Hepatic stellate cell (primary cell): ENCODE results near the gene ICE2.

Experiments used
- DNase-seq: peaks from one replicate; pipeline ENCODE4 v3.0.0; 2011; ENCODE audit warnings: low spot score

The ICE2 gene

GRCh38 chr15:60496853-60497252, 17.9 kb upstream of the ICE2 start:
- DNase-seq: no peak

DNA sequence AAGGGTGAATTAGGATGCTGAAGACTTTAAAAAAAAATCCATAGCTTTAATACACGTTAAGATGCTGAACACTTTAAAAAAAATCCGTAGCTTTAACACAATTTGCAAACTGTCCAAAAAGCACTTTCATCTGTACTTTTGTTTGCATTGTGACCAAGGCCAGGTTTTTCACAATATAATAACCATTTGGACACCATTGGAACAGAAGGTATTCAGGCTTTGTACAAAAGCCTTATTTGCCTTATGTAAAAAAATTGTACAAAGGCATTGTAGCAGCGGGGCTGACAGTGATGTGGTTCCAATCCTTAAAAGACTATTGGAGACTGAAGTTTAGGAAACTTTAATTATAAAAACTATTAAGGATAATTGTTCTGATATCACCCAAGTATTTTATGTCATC, 15.2 kb upstream of the ICE2 start:
- DNase-seq: no peak

GRCh38 chr15:60493166-60493565, 14.2 kb upstream of the ICE2 start:
- no peak for DNase-seq

DNA sequence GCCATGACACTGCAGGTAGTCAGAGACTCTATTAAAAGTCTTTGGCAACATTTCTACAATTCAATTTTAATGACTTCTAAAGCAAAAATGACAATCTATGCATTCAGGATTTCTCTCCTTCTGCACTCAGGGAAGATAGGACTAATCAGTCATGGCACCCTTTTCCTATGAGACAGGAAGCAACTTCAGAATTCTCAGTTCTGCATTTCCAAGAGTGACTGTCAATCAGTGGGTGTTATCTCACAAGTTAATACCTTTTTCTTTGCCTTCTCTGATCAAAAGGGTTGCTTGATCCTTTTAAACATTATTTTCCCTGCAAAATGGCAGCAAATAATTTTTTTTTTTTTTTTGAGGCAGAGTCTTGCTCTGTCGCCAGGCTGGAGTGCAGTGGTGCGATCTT, 7.8 kb upstream of the ICE2 start:
- DNase-seq: no peak

DNA sequence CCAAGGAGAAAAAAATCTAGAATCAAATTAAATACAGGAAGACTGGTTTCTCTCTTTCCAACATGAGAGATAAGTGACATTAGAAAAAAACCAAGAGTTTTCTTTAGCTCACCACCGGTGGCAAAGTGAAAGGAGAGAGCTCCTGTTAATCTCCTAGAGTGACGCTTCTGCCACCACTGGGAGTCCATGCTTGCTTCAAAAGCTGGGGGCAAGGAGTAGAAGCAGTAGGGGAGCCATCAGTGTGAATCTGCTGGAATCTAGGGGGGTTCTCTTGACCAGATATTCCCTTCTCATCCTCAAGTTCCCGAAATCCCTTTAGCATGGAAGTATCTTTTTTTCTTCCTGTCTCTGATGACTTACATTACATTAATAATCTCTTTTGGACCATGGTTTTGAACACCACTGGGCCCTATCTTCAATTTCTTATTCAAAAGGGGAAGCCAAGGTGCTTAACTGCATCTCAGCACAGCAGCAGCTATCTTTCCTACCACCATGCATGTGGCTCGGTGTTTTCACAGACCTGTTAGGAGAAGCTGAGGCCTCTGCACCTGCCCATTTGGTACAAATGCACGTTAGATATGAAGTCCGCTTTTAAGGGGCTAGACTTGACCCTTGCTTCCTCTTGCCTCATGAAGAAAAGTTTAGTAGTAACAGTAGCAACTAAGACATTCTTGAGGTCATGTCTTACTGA, 6.6 kb upstream of the ICE2 start:
- DNase-seq: no peak

- DNase-seq: no peak
These were observed 4.1 kb upstream of the ICE2 start for GRCh38 chr15:60483042-60483441.

- DNase-seq: no peak
These were observed 1.9 kb upstream of the ICE2 start for GRCh38 chr15:60480888-60481287.

GRCh38 chr15:60480149-60480548, 1.2 kb upstream of the ICE2 start:
- no peak for DNase-seq

DNA sequence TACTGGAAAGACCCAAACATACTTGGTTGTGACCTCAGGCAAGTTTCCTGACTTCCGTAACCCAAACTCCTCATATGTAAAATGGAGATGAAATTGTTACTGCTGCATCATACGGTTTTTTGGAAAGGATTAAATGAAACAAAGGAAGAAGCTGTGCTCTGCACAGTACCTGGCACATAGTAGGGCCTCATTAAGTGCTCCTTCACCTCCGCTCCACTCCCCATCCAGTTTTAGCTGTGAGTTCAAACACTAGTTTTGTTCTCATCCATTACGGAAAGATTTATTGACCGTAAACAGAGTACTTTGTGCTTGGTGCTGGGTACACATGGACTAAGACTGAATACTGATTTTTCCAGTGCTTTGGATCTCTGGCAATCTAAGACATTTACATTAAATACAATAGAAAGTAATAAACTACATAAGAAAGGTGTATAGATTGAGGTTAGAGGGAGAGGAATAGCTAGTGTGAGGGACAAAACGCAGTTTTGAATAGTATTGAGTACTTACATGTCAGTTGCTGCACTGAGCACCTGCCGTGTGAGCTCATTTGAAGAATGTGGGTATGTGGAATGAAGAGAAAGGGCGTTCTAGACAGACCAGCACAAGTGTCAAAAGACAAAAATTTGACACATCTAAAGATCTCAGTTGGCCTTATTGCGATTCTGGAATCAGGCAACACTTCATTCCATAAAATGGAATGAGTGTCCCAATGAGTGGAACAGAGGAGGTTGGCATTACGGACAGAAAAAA, 594 bp upstream of the ICE2 start:
- DNase-seq: no peak

DNA sequence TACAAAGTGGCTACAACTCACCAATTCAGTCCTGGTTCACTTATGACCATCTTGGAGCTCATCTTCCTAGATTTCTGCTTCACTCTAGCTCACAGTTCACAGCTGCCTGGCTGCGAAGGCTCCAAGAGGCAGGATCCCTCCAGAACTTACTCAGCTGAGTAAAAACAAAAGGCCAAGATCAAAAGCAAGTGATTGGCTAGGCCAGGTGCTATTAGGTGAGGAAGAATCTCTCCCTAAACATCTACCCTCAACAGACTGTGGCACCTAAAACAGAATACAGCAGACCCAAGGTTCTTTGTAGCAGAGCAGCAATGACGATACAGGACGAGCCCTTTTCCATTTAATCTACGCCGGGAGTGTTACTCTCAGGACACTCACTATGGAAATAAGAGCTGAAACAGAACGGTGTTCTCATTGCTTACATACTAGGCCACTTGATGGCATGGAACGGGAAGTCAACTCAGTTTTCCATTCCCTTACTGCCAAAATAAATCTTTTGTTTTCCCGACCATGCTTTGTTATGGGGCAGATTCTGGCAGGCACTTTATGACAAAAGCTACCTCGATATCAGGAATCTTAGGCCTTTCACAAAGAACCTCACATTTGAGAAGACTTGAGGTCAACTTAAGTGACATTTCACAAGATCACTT, 901 bp downstream of the ICE2 start:
- DNase-seq: peak; percentile 12

- no peak for DNase-seq
These were observed 1.8 kb downstream of the ICE2 start for GRCh38 chr15:60477164-60477563.

DNA sequence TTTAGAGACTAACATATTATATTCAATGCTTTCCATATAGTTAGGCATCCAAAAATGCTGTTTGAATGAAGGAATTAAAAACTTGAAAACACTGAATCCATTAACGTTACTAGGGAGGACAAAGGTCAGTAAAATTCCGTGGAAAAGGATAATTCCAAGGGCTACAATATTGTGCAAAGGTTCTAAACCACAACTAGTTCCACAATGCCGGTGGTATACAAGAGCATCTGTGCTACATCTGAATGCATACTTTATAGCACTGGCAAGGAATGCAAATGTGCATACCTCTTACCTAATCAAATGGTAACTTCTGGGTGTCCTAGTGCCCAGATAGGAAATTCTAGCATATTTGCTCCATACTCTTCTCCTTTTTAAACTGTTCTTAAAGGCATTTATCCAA, 2.2 kb downstream of the ICE2 start:
- peak; percentile 3 for DNase-seq

GRCh38 chr15:60473135-60473534, 5.8 kb downstream of the ICE2 start:
- DNase-seq: no peak

DNA sequence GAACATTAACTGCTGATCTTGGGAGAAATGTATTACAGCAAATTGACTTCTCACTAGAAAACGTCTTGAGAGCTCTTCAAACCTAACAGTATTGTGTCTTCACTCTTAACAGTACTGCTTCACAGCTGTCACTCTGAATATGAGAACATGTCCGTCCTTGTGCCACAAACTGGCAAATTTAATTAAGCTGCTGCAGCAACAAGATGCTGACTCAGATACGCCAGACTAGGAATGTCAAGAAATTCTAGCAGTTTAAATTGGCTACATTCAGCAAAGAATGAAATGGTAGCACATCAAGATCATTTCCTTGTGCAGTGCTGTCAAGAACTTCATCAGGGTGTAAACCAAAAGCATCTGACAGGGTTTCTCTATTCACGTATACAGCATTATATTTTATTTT, 7.6 kb downstream of the ICE2 start:
- no peak for DNase-seq

- no peak for DNase-seq
These were observed 8.9 kb downstream of the ICE2 start for GRCh38 chr15:60469893-60470641.

DNA sequence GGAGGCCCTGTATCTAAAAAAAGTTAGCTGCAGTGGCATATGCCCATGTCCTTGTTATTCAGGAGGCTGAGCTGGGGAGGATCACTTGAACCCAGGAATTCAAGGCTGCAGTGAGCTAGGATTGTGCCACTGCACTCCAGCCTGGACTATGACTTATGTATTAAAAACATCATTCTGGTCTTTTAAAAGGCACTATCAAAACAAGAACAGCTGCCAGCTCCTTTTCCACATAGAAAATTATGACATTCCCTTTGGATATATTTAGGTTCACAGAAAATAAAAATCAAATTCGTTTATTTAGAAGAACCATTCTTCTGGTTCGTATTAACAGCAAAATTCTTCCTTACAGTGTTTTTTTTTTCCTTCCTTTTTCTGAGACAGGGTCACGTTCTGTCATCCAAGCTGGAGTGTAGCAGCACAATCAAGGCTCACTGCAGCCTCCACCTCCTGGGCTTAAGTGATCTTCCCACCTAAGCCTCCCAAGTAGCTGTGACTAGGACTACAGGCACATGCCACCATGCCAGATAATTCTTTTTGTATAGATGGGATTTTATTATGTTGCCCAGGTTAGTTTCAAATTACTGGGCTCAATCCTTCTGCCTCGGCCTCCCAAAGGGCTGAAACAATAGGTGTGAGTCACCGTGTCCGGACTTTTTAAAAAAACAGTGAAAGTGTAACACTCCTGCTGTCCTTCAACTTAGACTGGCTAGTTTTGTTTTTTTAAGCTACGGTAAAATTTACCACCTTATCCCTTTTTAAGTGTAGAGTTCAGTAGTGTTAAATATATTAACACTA, 13.9 kb downstream of the ICE2 start:
- DNase-seq: no peak

- no peak for DNase-seq
These were observed 16.9 kb downstream of the ICE2 start for GRCh38 chr15:60462027-60462426.

- no peak for DNase-seq
These were observed 18.0 kb downstream of the ICE2 start for GRCh38 chr15:60460931-60461330.

DNA sequence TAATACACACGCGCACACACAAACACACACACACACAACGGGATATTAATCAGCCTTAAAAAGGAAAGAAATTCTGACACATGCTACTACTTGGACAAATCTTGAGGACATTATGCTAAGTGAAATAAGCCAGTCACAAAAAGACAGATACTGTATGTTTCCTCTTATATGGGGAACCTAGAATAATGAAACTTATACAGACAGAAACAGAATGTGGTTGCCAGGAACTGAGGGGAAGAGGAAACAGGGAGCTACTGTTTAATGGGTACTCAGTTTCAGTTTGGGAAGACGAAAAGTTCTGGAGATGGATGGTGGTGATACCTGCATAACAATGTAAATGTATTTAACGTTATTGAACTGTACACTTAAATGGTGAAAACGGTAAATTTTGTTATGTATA, 20.2 kb downstream of the ICE2 start:
- DNase-seq: no peak

DNA sequence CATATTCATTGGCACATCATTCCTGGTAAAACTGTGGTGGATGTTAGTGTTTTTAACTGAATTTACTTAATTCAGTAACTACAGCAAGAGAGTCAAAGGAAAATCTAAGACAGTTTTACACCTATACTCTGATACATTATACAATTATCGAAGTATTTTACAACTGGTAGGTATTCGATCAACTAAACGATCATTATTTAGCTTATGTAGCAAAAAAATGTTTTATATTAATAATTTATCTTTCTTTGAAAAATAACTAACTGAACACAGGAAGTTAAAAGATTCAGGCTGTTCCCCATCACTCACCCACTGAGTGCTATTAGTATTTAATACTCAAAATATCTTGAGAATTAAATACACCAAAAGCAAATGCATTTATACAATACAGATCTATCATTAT, 21.0 kb downstream of the ICE2 start:
- no peak for DNase-seq

GRCh38 chr15:60454824-60455223, 24.1 kb downstream of the ICE2 start:
- DNase-seq: no peak
